B cell (primary cell): ENCODE measurements around the gene FTH1. TPM values are rescaled to one million over a fixed set of nuclear protein-coding genes. Genes with fewer than 3 reads are reported as not detected.

Experiments used
- ATAC-seq: fragments of 200-7000 bp; cut with Tn5 transposase; one replicate; pipeline ENCODE4 v1.10.0; 2021; ENCODE audit warnings: low read depth, mild to moderate bottlenecking, moderate number of reproducible peaks, moderate library complexity
- CTCF ChIA-PET: fragments of 350-600 bp; sonication (Branson Sonifier 250); formaldehyde crosslinking; loops from one replicate; lab custom pipeline; 2021; ENCODE audit warnings: antibody characterized with exemption, inconsistent platforms; lab: Charles Lee
- POLR2A ChIA-PET: fragments of 350-600 bp; sonication (Branson Sonifier 250); formaldehyde crosslinking; loops from one replicate; lab custom pipeline; 2021; ENCODE audit warnings: antibody characterized with exemption; lab: Charles Lee
- DNase-seq: peaks from one replicate; pipeline ENCODE4 v3.0.0; 2013
- H2AFZ ChIP-seq: 2 replicates; pipeline ENCODE4 v1.6.1; 2012; ENCODE audit warnings: mild to moderate bottlenecking, low read depth, low read length; ENCODE audit not compliant: insufficient read depth, poor library complexity, severe bottlenecking
- H3K27ac ChIP-seq, 2 donors: 1 replicate in 1 of 2; 2 replicates in 1 of 2; pipeline ENCODE4 v1.5.1; 2012 to 2013; ENCODE audit warnings: low read length in 2 of 2, mild to moderate bottlenecking in 2 of 2, moderate library complexity in 1 of 2
- H3K27me3 ChIP-seq, 4 experiments: fragments of 200-600 bp in 1 of 4; sonication (generic) in 1 of 4; replicated peaks in 1 of 4; 1 replicate in 2 of 4; 2 replicates in 2 of 4; pipeline versions ENCODE4 v1.6.1 to v1.7.0; 2013 to 2016; ENCODE audit warnings: low read length in 3 of 4, mild to moderate bottlenecking in 2 of 4, mixed read lengths in 1 of 4, moderate library complexity in 1 of 4; ENCODE audit not compliant: insufficient read depth in 4 of 4, control insufficient read depth in 3 of 4; ENCODE audit errors: control extremely low read depth in 1 of 4
- H3K36me3 ChIP-seq, 2 experiments: replicated peaks in 1 of 2; 1 replicate in 1 of 2; 2 replicates in 1 of 2; pipeline versions ENCODE4 v1.6.1 to v1.7.1; 2013; ENCODE audit warnings: low read length in 1 of 2; ENCODE audit not compliant: insufficient read depth in 2 of 2, control insufficient read depth in 1 of 2; ENCODE audit errors: control extremely low read depth in 1 of 2, extremely low read depth in 1 of 2
- H3K4me1 ChIP-seq, 2 donors: fragments of 200-600 bp in 1 of 2; sonication (generic) in 1 of 2; 1 replicate in 1 of 2; 2 replicates in 1 of 2; pipeline versions ENCODE4 v1.5.1 to v1.6.1; 2013 to 2017; ENCODE audit warnings: low read length in 2 of 2; ENCODE audit not compliant: control insufficient read depth in 2 of 2, insufficient read depth in 2 of 2
- H3K4me2 ChIP-seq: replicated peaks from 2 replicates; pipeline ENCODE3; 2012; ENCODE audit warnings: mild to moderate bottlenecking, low read depth, low read length; ENCODE audit not compliant: poor library complexity, severe bottlenecking
- H3K4me3 ChIP-seq, 5 experiments: fragments of 200-600 bp in 1 of 5; sonication (generic) in 1 of 5; 1 replicate in 3 of 5; 2 replicates in 2 of 5; pipeline versions ENCODE4 v1.5.1 to v1.7.0; 2011 to 2016; ENCODE audit warnings: low read length in 4 of 5, mild to moderate bottlenecking in 4 of 5, low read depth in 2 of 5, control low read depth in 1 of 5, moderate library complexity in 1 of 5; ENCODE audit not compliant: insufficient read depth in 1 of 5; ENCODE audit errors: control extremely low read depth in 1 of 5, extremely low read depth in 1 of 5
- H3K79me2 ChIP-seq: fragments of 200-600 bp; sonication (generic); one replicate; pipeline ENCODE4 v1.6.0; 2016; ENCODE audit warnings: low read length; ENCODE audit not compliant: control insufficient read depth, insufficient read depth
- H3K9ac ChIP-seq: fragments of 200-600 bp; sonication (generic); 2 replicates; pipeline ENCODE4 v1.6.1; 2017; ENCODE audit warnings: mild to moderate bottlenecking, low read length, moderate library complexity
- H3K9me3 ChIP-seq, 3 donors: one replicate each; pipeline versions ENCODE4 v1.6.1 to v1.7.1; 2013; ENCODE audit warnings: low read length in 2 of 3; ENCODE audit not compliant: control insufficient read depth in 2 of 3, insufficient read depth in 1 of 3; ENCODE audit errors: control extremely low read depth in 1 of 3
- H4K20me1 ChIP-seq: 2 replicates; pipeline ENCODE4 v1.6.0; 2012; ENCODE audit warnings: mild to moderate bottlenecking, low read length; ENCODE audit not compliant: insufficient read depth, control insufficient read depth, poor library complexity, severe bottlenecking
- H3K27ac Mint-ChIP-seq: one replicate; pipeline ENCODE4 v1.8.0; 2021; ENCODE audit warnings: mixed read lengths
- H3K27me3 Mint-ChIP-seq: one replicate; pipeline ENCODE4 v1.8.0; 2021; ENCODE audit warnings: mixed read lengths
- H3K4me1 Mint-ChIP-seq: one replicate; pipeline ENCODE4 v1.8.0; 2021; ENCODE audit warnings: mixed read lengths
- H3K4me3 Mint-ChIP-seq: one replicate; pipeline ENCODE4 v1.8.0; 2021; ENCODE audit warnings: mixed read lengths
- H3K9me3 Mint-ChIP-seq: one replicate; pipeline ENCODE4 v1.8.0; 2022; ENCODE audit warnings: mixed read lengths; ENCODE audit not compliant: insufficient read depth
- CTCF ChIP-seq: fragments of 200-600 bp; IDR thresholded peaks from one replicate; pipeline ENCODE4 v1.8.0; 2022; ENCODE audit warnings: antibody characterized with exemption, mild to moderate bottlenecking
- EZH2 ChIP-seq: IDR thresholded peaks from 2 replicates; pipeline ENCODE4 v1.6.1; 2012; ENCODE audit warnings: borderline replicate concordance, low read depth, mild to moderate bottlenecking, moderate library complexity, low read length; ENCODE audit not compliant: insufficient read depth, poor library complexity, severe bottlenecking
- WGBS: methylation state at CpG from one replicate; pipeline ENCODE4 v1.1.5; 2013; ENCODE audit warnings: missing lambda C conversion rate; ENCODE audit not compliant: insufficient coverage; 5-methylcytosine and 5-hydroxymethylcytosine counted together
- intact Hi-C: fragments of 100-400 bp; cut with micrococcal nuclease; formaldehyde crosslinking; loops from one replicate; pipeline ENCODE4 v1.10.0; 2022
- polyA plus RNA-seq: library from polyadenylated mRNA; depleted of rRNA; stranded (reverse); fragments of >200 nt; gene quantifications from 2 replicates; pipeline ENCODE4 v1.2.3, GENCODE V29; 2012
- total RNA-seq, 2 donors: library from RNA; stranded (reverse); fragments of 120-200 nt in 1 of 2; gene quantifications; 1 replicate in 1 of 2; 2 replicates in 1 of 2; pipeline versions ENCODE4 v1.2.3 to v1.2.4, GENCODE V29; 2013 to 2022

FTH1 gene
- total and polyA plus RNA-seq, 2 donors (not counting 1 experiment from before 2014, with no cell fraction given): 1,136 to 1,314 TPM

DNA sequence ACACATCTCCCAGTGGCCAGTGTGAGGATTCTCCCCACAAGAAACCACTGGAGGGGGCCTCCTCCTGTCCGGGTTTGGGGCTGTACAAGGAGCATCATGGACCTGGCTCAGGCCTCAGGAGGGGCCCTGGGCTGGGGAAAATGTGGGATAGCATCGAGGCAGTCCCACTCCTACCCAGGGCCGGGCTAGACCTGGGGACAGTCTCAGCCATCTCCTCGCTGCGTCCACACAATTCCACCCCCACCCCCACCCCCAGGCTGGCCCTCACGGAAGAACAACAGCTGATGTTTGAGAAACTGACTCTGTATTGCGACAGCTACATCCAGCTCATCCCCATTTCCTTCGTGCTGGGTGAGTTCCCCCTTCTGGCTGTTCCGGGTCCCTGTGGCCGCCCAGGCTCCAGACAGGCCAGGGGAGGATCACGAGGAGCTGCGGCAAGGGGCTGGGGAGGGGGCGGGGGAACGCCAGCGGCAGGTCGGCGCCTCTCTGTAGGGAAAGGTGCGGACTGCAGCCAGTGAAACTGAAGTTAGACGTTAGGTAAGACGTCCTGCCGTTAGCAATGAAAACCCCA, 12.5 kb downstream of the FTH1 start:
- H3K27me3 ChIP-seq: peaks cover 0 to 24% (median 10%) of the 10 kb centered on the region in 4 experiments
- intact Hi-C loops: no loop called here
- peak overlapping the region; percentile 59 for H3K27ac Mint-ChIP-seq

More for the DNA sequence above, 12.5 kb downstream of the FTH1 start:
- Mint-ChIP-seq H3K4me3 (peak overlapping the region; percentile 76), H3K9me3 (no peaks in the 10 kb centered on the region), H3K27me3 (no peaks in the 10 kb centered on the region), H3K4me1 (peaks cover 24% of the 10 kb centered on the region)
- Histone ChIP-seq H2AFZ (peak overlapping the region; percentile 69), H3K9me3 (peaks cover 0 to 15% (median 0%) of the 10 kb centered on the region in 3 donors), H3K4me1 (peaks cover 16 to 17% of the 10 kb centered on the region in 2 donors), H3K27ac (no peak overlapping the region), H3K4me3 (peak overlapping the region; percentile 13 to 55 (median 38)), H3K79me2 (peaks cover 1% of the 10 kb centered on the region), H4K20me1 (no peaks in the 10 kb centered on the region), H3K9ac (peak overlapping the region; percentile 43), H3K36me3 (peaks cover 0 to 7% of the 10 kb centered on the region in 2 experiments), H3K4me2 (peak overlapping the region; percentile 79)
- ATAC-seq (peak; percentile 34), DNase-seq (peak; percentile 48)
- 12% methylated on average over 18 of the region's 21 CpGs for WGBS
- ChIA-PET POLR2A (interaction anchor here (0.6 to 1.1 kb wide), 6 partner anchors 9 to 955 kb away, joined by 3 to 9 read pairs (median 4); partner anchors contain the start of gene FTH1), CTCF (interaction anchor here (1.0 to 3.5 kb wide), 4 partner anchors 56 to 153 kb away, joined by 3 to 14 read pairs (median 6); no protein-coding TSS in a partner anchor)
- TF ChIP-seq EZH2: no peak
- no peak for TF ChIP-seq CTCF
